Activated naive CD4-positive, alpha-beta T cell treated with anti-CD3 and anti-CD28 coated beads, Interleukin-2, amount 50 U/mL, for 24 hours (primary cell): ENCODE results near the gene CHD2.

Experiments
- H3K27ac Mint-ChIP-seq: one replicate; pipeline ENCODE4 v1.8.0; 2021; ENCODE audit warnings: mild to moderate bottlenecking, mixed read lengths
- H3K27me3 Mint-ChIP-seq: one replicate; pipeline ENCODE4 v1.8.0; 2021; ENCODE audit warnings: mixed read lengths
- H3K36me3 Mint-ChIP-seq: one replicate; pipeline ENCODE4 v1.8.0; 2021; ENCODE audit warnings: mixed read lengths
- H3K4me1 Mint-ChIP-seq: one replicate; pipeline ENCODE4 v1.8.0; 2021; ENCODE audit warnings: mixed read lengths
- H3K4me3 Mint-ChIP-seq: one replicate; pipeline ENCODE4 v1.8.0; 2021; ENCODE audit warnings: mild to moderate bottlenecking, mixed read lengths
- H3K9me3 Mint-ChIP-seq: one replicate; pipeline ENCODE4 v1.8.0; 2021; ENCODE audit warnings: mixed read lengths

CHD2 gene

DNA sequence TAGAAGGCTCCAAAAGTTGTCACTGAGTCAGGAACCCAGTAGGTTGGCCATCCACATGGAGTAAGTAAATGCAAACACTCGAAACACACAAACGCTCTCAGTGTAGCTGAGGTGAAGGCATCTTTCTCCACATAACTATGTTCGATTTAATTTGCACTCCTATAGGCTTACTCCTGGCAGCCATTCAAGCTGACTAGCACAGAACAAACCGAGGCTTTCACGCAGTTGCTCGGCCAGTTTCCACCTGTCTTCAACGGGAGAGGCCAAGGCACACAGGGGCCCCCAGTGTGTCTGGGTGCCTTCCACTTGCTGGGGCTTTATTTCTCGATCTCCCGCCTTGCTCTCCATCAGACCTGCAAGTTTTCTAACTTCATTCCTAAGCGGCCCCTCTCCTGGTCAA lies 170.0 kb downstream of the CHD2 start:
- no peak overlapping the region for H3K27ac Mint-ChIP-seq
- H3K27me3 Mint-ChIP-seq = peaks cover 28% of the 10 kb centered on the region
- H3K9me3 Mint-ChIP-seq = no peaks in the 10 kb centered on the region
- no peaks in the 10 kb centered on the region for H3K36me3 Mint-ChIP-seq
- H3K4me3 Mint-ChIP-seq = no peak overlapping the region
- peaks cover 16% of the 10 kb centered on the region for H3K4me1 Mint-ChIP-seq

DNA sequence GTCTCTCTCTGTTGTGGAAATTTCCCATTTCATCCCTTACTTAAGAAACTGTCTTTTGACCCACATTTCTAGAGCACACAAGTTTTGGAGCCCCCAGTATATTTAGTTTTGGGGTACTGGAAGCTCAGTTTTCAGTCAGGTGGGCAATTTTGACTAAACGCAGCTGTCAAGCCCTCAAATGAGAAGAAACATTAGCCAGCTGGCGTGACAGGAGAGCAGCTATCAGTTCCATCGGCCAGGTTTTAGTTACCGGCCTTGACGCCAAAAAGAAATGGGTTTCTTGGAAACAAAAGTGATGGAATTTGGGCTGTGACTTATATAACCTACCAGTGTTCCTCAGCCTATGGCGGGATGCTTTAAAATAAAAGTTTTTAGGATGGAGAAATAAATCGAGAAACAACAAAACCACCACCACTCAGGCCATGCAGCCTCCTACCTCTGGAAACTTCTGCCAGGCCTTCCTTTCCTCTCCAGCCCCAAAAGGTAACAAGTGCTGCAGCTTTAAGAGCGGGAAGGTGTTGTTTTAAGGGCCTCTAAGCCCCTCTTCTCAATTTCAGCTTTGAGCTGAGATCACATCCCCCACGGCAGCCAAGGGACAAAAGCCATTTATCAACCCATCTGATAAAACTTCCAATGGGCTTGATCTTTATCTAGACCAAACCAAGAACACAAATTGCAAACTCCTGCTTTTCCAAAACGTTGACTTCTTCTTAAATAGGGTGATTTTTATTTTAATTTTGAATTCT lies 170.6 kb downstream of the CHD2 start:
- H3K4me1 Mint-ChIP-seq = peaks cover 16% of the 10 kb centered on the region
- no peak overlapping the region for H3K4me3 Mint-ChIP-seq
- H3K27ac Mint-ChIP-seq = no peak overlapping the region
- no peaks in the 10 kb centered on the region for H3K9me3 Mint-ChIP-seq
- H3K27me3 Mint-ChIP-seq = peaks cover 31% of the 10 kb centered on the region
- no peaks in the 10 kb centered on the region for H3K36me3 Mint-ChIP-seq

DNA sequence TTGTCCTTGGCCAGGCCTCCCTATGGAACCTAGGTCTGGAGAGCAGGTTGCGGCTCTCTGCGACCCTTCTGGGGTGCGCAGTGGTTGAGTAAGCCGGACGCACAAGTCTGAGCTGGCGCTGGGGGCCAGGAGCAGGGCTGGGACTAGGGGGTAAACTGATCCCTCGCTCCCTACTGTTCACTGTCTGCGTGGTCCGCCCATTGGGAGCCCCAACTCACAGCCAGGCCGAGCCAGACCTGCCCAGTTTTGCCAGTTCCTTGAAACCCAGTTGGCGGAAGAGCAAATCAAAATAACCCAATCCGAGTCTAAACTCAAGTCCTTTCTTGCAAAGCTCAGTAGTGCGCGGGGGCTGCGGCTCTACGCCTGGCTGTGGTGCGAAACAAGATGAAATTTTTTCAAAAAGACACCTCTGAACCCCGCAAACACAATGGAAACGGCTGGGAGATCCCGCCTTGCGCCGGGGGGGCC lies 171.4 kb downstream of the CHD2 start:
- no peak overlapping the region for H3K27ac Mint-ChIP-seq
- H3K9me3 Mint-ChIP-seq = no peaks in the 10 kb centered on the region
- H3K36me3 Mint-ChIP-seq = no peaks in the 10 kb centered on the region
- H3K4me3 Mint-ChIP-seq = no peak overlapping the region
- H3K27me3 Mint-ChIP-seq = peaks cover 35% of the 10 kb centered on the region
- H3K4me1 Mint-ChIP-seq = peaks cover 16% of the 10 kb centered on the region

DNA sequence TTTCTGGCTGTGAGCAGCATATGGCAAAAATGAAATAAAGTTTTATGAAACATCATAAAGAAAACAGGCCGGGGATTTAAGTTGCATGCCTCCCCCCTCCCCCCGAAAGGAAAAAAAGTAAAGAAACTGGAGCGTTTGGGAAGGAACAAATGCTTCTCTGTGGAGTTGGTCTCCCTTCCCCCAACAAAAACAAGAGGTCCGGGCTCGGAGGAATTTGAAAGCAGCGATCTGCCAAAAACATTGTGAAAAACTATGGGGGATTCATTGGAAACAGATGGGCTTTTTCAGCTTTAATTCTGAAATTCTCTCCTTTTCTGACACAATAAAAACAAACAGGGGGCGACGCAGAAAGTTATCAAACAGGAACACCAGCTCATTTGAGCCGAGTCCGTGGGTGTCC lies 171.9 kb downstream of the CHD2 start:
- no peaks in the 10 kb centered on the region for H3K36me3 Mint-ChIP-seq
- peaks cover 35% of the 10 kb centered on the region for H3K27me3 Mint-ChIP-seq
- no peaks in the 10 kb centered on the region for H3K9me3 Mint-ChIP-seq
- peaks cover 16% of the 10 kb centered on the region for H3K4me1 Mint-ChIP-seq
- peak overlapping the region; percentile 49 for H3K4me3 Mint-ChIP-seq
- no peak overlapping the region for H3K27ac Mint-ChIP-seq

DNA sequence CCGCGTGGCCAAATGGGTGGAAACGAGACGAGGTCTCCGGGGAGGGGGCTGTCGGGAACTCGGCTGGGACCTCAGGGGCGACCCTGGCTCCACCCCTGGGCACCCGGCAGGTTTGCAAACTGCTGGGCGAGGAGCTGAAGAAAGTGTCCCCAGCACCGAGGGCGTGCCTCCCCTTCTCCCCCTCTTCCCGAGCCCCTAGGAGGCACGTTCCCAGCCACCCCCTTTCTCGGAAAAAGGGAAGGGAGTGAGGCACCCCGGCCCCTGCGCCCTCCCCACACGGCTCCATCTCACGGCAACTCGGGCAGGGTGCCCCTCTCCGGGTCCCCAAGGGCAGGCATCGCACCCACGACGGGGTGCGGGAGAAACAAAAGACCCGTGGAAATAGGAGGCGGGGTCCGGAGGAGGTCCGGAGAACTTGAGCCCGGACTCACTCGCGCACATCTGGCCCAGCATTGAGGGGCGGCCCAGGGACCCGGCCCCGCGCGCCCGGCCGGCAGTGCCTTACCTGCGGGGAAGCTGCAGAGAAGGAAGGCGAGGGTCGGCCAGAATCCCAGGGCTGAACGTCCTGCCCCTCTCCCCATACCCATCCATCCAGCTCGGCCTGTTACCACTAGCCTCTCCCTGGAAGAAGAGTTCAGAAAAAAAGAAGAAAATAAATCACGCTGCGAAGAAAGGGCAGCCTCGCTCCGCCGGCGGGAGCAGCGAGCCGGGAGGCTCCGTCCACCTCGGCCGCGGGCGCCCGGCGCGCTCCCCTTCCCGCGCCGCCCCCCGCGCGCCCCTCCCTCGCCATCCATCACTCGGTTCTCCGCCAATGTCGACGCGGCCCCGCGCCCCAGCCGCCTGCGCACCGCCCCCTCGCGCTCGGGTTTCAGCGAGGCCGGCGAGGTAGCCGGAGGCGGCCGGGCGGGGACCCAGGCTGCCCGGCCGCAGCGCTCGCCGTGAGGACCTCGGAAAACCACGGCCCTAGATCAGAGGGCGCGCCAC lies 172.6 kb downstream of the CHD2 start:
- Mint-ChIP-seq H3K9me3 (no peaks in the 10 kb centered on the region), H3K27me3 (peaks cover 35% of the 10 kb centered on the region), H3K4me1 (peaks cover 16% of the 10 kb centered on the region), H3K36me3 (no peaks in the 10 kb centered on the region), H3K27ac (no peak overlapping the region), H3K4me3 (peak overlapping the region; percentile 49)

DNA sequence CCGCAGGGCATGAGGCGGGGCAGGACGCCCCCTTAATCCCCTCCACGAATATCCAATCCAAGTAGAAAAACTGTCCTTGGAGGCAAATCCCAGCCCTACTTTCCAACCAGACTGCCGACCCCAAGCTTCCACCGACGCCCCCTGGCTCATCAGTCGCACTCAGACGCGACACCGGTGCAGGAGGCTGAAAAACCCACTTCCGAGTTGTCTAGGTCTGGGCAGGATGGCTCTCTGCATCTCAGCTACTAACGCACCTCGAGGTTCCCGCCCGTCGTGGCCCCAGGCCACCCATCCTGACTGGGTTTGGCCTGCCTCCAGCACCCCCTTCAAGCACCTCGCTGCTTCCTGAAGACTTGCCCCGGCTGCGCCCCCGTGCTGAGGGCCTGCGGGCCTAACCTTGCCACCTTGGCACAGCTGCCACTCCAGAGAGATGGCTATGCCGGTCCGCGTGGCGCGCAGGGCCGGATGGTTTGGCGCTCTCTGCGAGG lies 173.4 kb downstream of the CHD2 start:
- H3K36me3 Mint-ChIP-seq = no peaks in the 10 kb centered on the region
- H3K27ac Mint-ChIP-seq = no peak overlapping the region

DNA sequence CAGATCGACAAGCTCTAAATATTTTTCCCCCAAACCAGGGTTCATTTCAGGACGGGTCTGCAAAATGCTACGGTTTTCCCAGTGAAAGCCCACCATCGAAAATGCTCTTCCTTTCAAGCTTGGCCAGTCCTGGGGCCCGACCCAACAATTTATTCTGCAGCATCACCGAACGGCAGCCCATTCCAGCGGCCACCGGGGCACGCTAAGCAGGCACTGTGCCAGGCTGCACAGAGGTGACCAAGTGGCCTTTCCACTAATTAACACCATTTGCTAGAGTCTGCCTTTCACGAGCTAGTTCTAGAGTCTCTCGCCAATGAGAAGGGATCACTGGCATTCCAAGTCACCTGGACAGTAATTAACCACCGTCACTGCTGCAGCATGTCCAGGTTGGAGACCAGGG lies 174.5 kb downstream of the CHD2 start:
- Mint-ChIP-seq H3K27me3 (peaks cover 36% of the 10 kb centered on the region), H3K4me3 (no peak overlapping the region), H3K9me3 (no peaks in the 10 kb centered on the region), H3K4me1 (peaks cover 16% of the 10 kb centered on the region), H3K36me3 (no peaks in the 10 kb centered on the region), H3K27ac (no peak overlapping the region)

More for the DNA sequence above, 173.4 kb downstream of the CHD2 start:
- H3K27me3 Mint-ChIP-seq = peaks cover 36% of the 10 kb centered on the region
- H3K4me3 Mint-ChIP-seq = peak overlapping the region; percentile 85
- H3K4me1 Mint-ChIP-seq = peaks cover 16% of the 10 kb centered on the region
- no peaks in the 10 kb centered on the region for H3K9me3 Mint-ChIP-seq

DNA sequence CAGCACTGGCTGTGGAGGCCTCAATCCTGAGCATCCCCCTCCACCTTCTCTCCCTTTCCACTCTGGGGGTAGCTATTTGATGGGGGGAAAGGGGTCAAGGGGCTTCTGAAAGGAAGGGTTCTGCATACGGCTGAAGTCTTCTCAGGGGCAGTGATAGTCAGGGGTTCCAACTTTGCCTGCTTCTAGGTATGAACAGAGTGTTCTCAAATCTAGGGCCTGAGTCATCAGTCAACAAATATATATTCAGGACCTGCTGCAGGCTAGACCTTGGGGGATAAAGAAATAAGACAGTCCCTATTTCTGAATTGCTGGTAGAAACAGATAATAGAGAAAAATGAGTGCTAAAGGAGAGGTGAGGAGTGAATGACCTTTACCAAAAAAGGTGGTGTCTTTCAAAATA lies 176.1 kb downstream of the CHD2 start:
- H3K27me3 Mint-ChIP-seq = peaks cover 38% of the 10 kb centered on the region
- no peak overlapping the region for H3K4me3 Mint-ChIP-seq
- no peak overlapping the region for H3K27ac Mint-ChIP-seq
- H3K9me3 Mint-ChIP-seq = no peaks in the 10 kb centered on the region
- peaks cover 16% of the 10 kb centered on the region for H3K4me1 Mint-ChIP-seq
- no peaks in the 10 kb centered on the region for H3K36me3 Mint-ChIP-seq

DNA sequence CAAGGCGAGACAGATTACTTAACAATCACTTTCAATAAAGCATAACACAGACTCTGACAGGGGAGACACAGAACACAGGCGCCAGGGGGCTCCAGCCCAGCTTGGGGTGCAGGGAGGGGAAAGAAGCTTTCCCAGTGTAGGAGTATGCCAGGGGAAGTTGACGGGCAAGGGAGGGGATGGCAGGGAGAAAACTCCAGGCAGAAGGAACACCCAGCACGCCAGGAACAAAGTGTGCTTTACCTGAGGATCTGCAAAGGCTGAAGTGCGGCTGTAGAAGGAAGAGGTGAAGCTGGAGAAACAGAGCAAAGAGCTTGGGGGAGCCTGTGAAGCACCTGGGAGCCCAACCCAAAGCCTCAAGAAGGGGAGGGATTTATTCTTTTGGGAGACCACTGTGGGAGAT lies 176.8 kb downstream of the CHD2 start:
- H3K9me3 Mint-ChIP-seq = no peaks in the 10 kb centered on the region
- H3K36me3 Mint-ChIP-seq = no peaks in the 10 kb centered on the region
- no peak overlapping the region for H3K27ac Mint-ChIP-seq
- peaks cover 35% of the 10 kb centered on the region for H3K27me3 Mint-ChIP-seq
- no peak overlapping the region for H3K4me3 Mint-ChIP-seq
- peaks cover 13% of the 10 kb centered on the region for H3K4me1 Mint-ChIP-seq
